Gastroesophageal sphincter (tissue), 3 donors: Measurements from ENCODE around the gene LPP.
A peak's percentile ranks its signal among the peaks of the same experiment; 100 is the strongest.

Experiments
- EP300 ChIP-seq: sonication (generic); formaldehyde crosslinking; IDR thresholded peaks from one replicate; pipeline ENCODE4 v1.6.1; 2017; ENCODE audit warnings: antibody characterized with exemption, mild to moderate bottlenecking
- POLR2A ChIP-seq, 2 donors: fragments of 450-650 bp; IDR thresholded peaks; one replicate each; pipeline ENCODE4 v1.6.1; 2017; ENCODE audit warnings: antibody characterized with exemption in 2 of 2, mild to moderate bottlenecking in 2 of 2, moderate library complexity in 1 of 2
- POLR2AphosphoS5 ChIP-seq: sonication (generic); formaldehyde crosslinking; IDR thresholded peaks from one replicate; pipeline ENCODE4 v1.6.1; 2017; ENCODE audit warnings: antibody characterized with exemption
- TF ChIP-seq, protein P1 (sequence below), 4 experiments: fragments of 200-600 bp in 2 of 4; fragments of 450-650 bp in 2 of 4; sonication (generic) in 1 of 4; IDR thresholded peaks; one replicate each; pipeline ENCODE4 v1.5.1; 2017 to 2019; ENCODE audit warnings: antibody characterized with exemption in 4 of 4, mild to moderate bottlenecking in 2 of 4, moderate library complexity in 2 of 4

DNA sequence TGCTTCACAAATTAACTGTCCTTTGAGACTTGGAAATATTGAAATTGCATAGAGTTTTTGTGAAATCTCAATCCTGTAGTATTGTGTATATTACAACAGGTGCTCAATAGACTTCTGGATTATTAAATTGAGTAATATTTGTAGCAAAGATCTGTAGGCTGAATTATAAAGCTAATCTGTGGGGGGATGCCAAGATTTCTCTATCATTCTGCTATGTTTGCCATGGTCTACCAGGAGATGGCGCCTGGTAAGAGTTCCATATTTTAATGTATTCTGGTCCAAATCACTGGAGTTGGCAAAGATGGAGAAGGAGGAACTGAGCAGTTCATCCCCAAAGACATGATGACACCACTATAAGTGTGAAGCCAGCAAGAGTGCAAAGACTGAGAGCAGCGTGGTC, 676.9 kb downstream of the LPP start:
- TF ChIP-seq EP300, result no peak
- TF ChIP-seq, protein P1, sequence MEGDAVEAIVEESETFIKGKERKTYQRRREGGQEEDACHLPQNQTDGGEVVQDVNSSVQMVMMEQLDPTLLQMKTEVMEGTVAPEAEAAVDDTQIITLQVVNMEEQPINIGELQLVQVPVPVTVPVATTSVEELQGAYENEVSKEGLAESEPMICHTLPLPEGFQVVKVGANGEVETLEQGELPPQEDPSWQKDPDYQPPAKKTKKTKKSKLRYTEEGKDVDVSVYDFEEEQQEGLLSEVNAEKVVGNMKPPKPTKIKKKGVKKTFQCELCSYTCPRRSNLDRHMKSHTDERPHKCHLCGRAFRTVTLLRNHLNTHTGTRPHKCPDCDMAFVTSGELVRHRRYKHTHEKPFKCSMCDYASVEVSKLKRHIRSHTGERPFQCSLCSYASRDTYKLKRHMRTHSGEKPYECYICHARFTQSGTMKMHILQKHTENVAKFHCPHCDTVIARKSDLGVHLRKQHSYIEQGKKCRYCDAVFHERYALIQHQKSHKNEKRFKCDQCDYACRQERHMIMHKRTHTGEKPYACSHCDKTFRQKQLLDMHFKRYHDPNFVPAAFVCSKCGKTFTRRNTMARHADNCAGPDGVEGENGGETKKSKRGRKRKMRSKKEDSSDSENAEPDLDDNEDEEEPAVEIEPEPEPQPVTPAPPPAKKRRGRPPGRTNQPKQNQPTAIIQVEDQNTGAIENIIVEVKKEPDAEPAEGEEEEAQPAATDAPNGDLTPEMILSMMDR (IDR thresholded peaks at IDR 0.05), result peak in 1 of 4 experiments; percentile 15
- TF ChIP-seq POLR2AphosphoS5, result no peak
- TF ChIP-seq POLR2A (IDR thresholded peaks at IDR 0.05), result no peak
